ENCODE data around the gene CYP17A1. TPM values are rescaled to one million over a fixed set of nuclear protein-coding genes. Genes with fewer than 3 reads are reported as not detected.
"Not testable (repeated sequence)": the region's sequence is repeated elsewhere in the genome, so short reads cannot be mapped to it uniquely, and the experiment has no call there.

The CYP17A1 gene
- total RNA-seq, 3 donors from 2014 or later: 0.96 TPM; not detected in 2

GRCh38 chr10:102841827-102842345 lies 4.7 kb upstream of the CYP17A1 start:
- ATAC-seq (no peak), DNase-seq (no peak)
- intact Hi-C loops (cut with DNase I, micrococcal nuclease): no loop called here
- Histone ChIP-seq H3K9me3 (peaks cover 11% of the 10 kb centered on the region), H3K4me1 (ENCODE audit: low read depth) (no peaks in the 10 kb centered on the region), H3K4me3 (no peak overlapping the region), H3K36me3 (ENCODE audit: low read depth) (no peaks in the 10 kb centered on the region)
- no peak for TF ChIP-seq CTCF (IDR thresholded peaks at IDR 0.05)

GRCh38 chr10:102838276-102838927 lies 1.2 kb upstream of the CYP17A1 start:
- H3K36me3 ChIP-seq (ENCODE audit: low read depth); ATAC-seq; DNase-seq; H3K4me3 ChIP-seq; H3K4me1 ChIP-seq (ENCODE audit: low read depth); H3K9me3 ChIP-seq: not testable (repeated sequence)
- intact Hi-C loops (cut with DNase I, micrococcal nuclease): loop anchor here in 1 of 2 donors (5.0 to 10.0 kb wide), 2 partner anchors 64 to 114 kb away; no protein-coding TSS in a partner anchor

- ATAC-seq (peak; percentile 90), DNase-seq (peak; percentile 50 to 87 (median 77))
- H3K4me3 ChIP-seq: no peak overlapping the region
- TF ChIP-seq CTCF (IDR thresholded peaks at IDR 0.05): peak; percentile 64
- H3K4me1 ChIP-seq (ENCODE audit: low read depth): no peaks in the 10 kb centered on the region
- intact Hi-C loops (cut with DNase I, micrococcal nuclease): loop anchor here in 1 of 2 donors (5.0 to 10.0 kb wide), 2 partner anchors 67 to 110 kb away; no protein-coding TSS in a partner anchor
- peaks cover 7% of the 10 kb centered on the region for H3K9me3 ChIP-seq
- H3K36me3 ChIP-seq (ENCODE audit: low read depth): no peaks in the 10 kb centered on the region
Measured at GRCh38 chr10:102835007-102835482, 2.2 kb downstream of the CYP17A1 start.

- H3K9me3 ChIP-seq: peaks cover 7% of the 10 kb centered on the region
- no peaks in the 10 kb centered on the region for H3K36me3 ChIP-seq (ENCODE audit: low read depth)
- no peak overlapping the region for H3K4me3 ChIP-seq
- intact Hi-C loops (cut with DNase I, micrococcal nuclease): loop anchor here (5.0 to 10.0 kb wide), 2 partner anchors 68 to 109 kb away; no protein-coding TSS in a partner anchor
- TF ChIP-seq CTCF (IDR thresholded peaks at IDR 0.05): no peak
- H3K4me1 ChIP-seq (ENCODE audit: low read depth): no peaks in the 10 kb centered on the region
- ATAC-seq: peak; percentile 83
- DNase-seq: peak in 1 of 3 donors; percentile 55
Measured at GRCh38 chr10:102834143-102834542, 3.1 kb downstream of the CYP17A1 start.

GRCh38 chr10:102832987-102833386 lies 4.2 kb downstream of the CYP17A1 start:
- H3K9me3 ChIP-seq: peaks cover under 1% of the 10 kb centered on the region
- intact Hi-C loops (cut with DNase I, micrococcal nuclease): loop anchor here (5.0 to 10.0 kb wide), 2 partner anchors 69 to 108 kb away; no protein-coding TSS in a partner anchor
- ATAC-seq: no peak
- TF ChIP-seq CTCF (IDR thresholded peaks at IDR 0.05): no peak
- no peaks in the 10 kb centered on the region for H3K4me1 ChIP-seq (ENCODE audit: low read depth)
- H3K4me3 ChIP-seq: no peak overlapping the region
- DNase-seq: no peak
- no peaks in the 10 kb centered on the region for H3K36me3 ChIP-seq (ENCODE audit: low read depth)

GRCh38 chr10:102832248-102832647 lies 5.0 kb downstream of the CYP17A1 start:
- Histone ChIP-seq H3K9me3 (no peaks in the 10 kb centered on the region), H3K36me3 (ENCODE audit: low read depth) (no peaks in the 10 kb centered on the region), H3K4me1 (ENCODE audit: low read depth) (no peaks in the 10 kb centered on the region), H3K4me3 (no peak overlapping the region)
- ATAC-seq (no peak), DNase-seq (no peak)
- no peak for TF ChIP-seq CTCF (IDR thresholded peaks at IDR 0.05)
- intact Hi-C loops (cut with DNase I, micrococcal nuclease): loop anchor here (5.0 to 10.0 kb wide), 2 partner anchors 70 to 107 kb away; no protein-coding TSS in a partner anchor

Measured in mucosa of descending colon (tissue), 3 donors.